Hepatocyte (in vitro differentiated cells): Measurements from ENCODE around the gene SGF29. TPM values are rescaled to one million over a fixed set of nuclear protein-coding genes. Genes with fewer than 3 reads are reported as not detected.

ENCODE experiments used
- DNase-seq: peaks from one replicate; pipeline ENCODE4 v3.0.0-alpha.2; 2016; ENCODE audit warnings: low spot score
- H2AFZ ChIP-seq: fragments of 200-600 bp; sonication (generic); 2 replicates; pipeline ENCODE4 v1.6.0; 2016; ENCODE audit warnings: antibody characterized with exemption, mild to moderate bottlenecking
- H3K27ac ChIP-seq: fragments of 200-600 bp; sonication (generic); 2 replicates; pipeline ENCODE4 v1.5.1; 2016; ENCODE audit warnings: mild to moderate bottlenecking
- H3K27me3 ChIP-seq: fragments of 200-600 bp; sonication (generic); 2 replicates; pipeline ENCODE4 v1.6.1; 2016
- H3K36me3 ChIP-seq: fragments of 200-600 bp; sonication (generic); replicated peaks from 2 replicates; pipeline ENCODE4 v1.5.1; 2016; ENCODE audit warnings: low read depth; ENCODE audit not compliant: insufficient read depth
- H3K4me1 ChIP-seq: fragments of 200-600 bp; sonication (generic); 2 replicates; pipeline ENCODE4 v1.5.1; 2016; ENCODE audit warnings: mild to moderate bottlenecking, moderate library complexity; ENCODE audit not compliant: insufficient read depth
- H3K4me2 ChIP-seq: fragments of 200-600 bp; sonication (generic); 2 replicates; pipeline ENCODE4 v1.6.0; 2016
- H3K4me3 ChIP-seq: fragments of 200-600 bp; sonication (generic); 2 replicates; pipeline ENCODE4 v1.5.1; 2016; ENCODE audit warnings: mild to moderate bottlenecking
- H3K79me2 ChIP-seq: fragments of 200-600 bp; sonication (generic); 2 replicates; pipeline ENCODE4 v1.6.0; 2017; ENCODE audit warnings: mild to moderate bottlenecking
- H3K9me2 ChIP-seq: fragments of 200-600 bp; sonication (generic); replicated peaks from 2 replicates; pipeline ENCODE4 v1.6.0; 2017; ENCODE audit warnings: mild to moderate bottlenecking; ENCODE audit not compliant: insufficient read depth
- H3K9me3 ChIP-seq: fragments of 200-600 bp; sonication (generic); 2 replicates; pipeline ENCODE4 v1.5.1; 2016; ENCODE audit warnings: low read depth, mild to moderate bottlenecking
- H4K20me1 ChIP-seq: fragments of 200-600 bp; sonication (generic); 2 replicates; pipeline ENCODE4 v1.6.0; 2016; ENCODE audit warnings: mild to moderate bottlenecking; ENCODE audit not compliant: insufficient read depth, poor library complexity, severe bottlenecking
- EZH2 ChIP-seq: fragments of 200-600 bp; sonication (generic); IDR thresholded peaks from 2 replicates; pipeline ENCODE4 v1.6.1; 2016; ENCODE audit warnings: antibody characterized with exemption, mild to moderate bottlenecking, borderline replicate concordance
- EZH2phosphoT487 ChIP-seq: fragments of 200-600 bp; sonication (generic); IDR thresholded peaks from one replicate; pipeline ENCODE4 v1.6.1; 2018; ENCODE audit warnings: antibody characterized with exemption, mild to moderate bottlenecking, low read depth, moderate library complexity; ENCODE audit not compliant: unreplicated experiment, severe bottlenecking
- WGBS: methylation state at CpG from one replicate; pipeline ENCODE4 v1.1.6; 2016; ENCODE audit warnings: low lambda C conversion rate; ENCODE audit errors: missing lambda C conversion rate; 5-methylcytosine and 5-hydroxymethylcytosine counted together
- polyA plus RNA-seq: library from polyadenylated mRNA; unstranded; fragments of >200 nt; fragmentation: Nextera tagmentation; extraction: Ambion mirVana; gene quantifications from 2 replicates; pipeline ENCODE4 v1.2.1, GENCODE V29; 2016
- total RNA-seq: library from RNA; depleted of rRNA; stranded (reverse); fragments of >200 nt; gene quantifications from 2 replicates; pipeline ENCODE4 v1.2.3, GENCODE V29; 2014
- TF ChIP-seq, protein P1 (sequence below): fragments of 200-600 bp; sonication (generic); IDR thresholded peaks from 2 replicates; pipeline ENCODE4 v1.5.1; 2016; ENCODE audit warnings: antibody characterized with exemption, mild to moderate bottlenecking; ENCODE audit not compliant: poor library complexity

The SGF29 gene
- total and polyA plus RNA-seq, 2 experiments from 2014 or later = 12.7 to 14.1 TPM

DNA sequence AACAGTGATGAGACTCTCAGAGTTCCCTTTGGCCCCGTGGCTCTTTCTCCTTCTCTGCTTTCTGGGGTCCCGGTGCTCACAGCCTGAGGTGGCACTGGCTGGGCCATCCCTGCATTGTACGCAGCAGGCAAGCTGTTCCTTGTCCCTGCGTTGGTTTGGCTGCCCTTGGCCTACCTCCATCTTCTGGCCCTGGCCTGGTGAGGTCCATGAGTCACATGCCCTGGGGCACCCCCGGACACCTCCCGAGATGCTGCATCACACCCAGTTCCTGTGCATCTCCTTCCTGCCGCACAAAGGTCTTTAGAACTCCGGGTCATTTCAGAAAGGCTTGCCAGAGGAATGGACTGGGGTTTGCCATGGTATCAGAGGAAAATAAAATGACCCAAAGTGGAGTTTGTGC, 33.7 kb downstream of the SGF29 start:
- Histone ChIP-seq H4K20me1 (no peaks in the 10 kb centered on the region), H3K4me3 (no peak overlapping the region), H3K36me3 (no peaks in the 10 kb centered on the region), H3K9me2 (no peaks in the 10 kb centered on the region), H3K27me3 (no peaks in the 10 kb centered on the region), H3K27ac (no peak overlapping the region), H2AFZ (no peak overlapping the region), H3K4me2 (no peak overlapping the region), H3K9me3 (no peaks in the 10 kb centered on the region), H3K4me1 (no peaks in the 10 kb centered on the region), H3K79me2 (no peaks in the 10 kb centered on the region)
- no peak for TF ChIP-seq EZH2
- TF ChIP-seq, protein P1, sequence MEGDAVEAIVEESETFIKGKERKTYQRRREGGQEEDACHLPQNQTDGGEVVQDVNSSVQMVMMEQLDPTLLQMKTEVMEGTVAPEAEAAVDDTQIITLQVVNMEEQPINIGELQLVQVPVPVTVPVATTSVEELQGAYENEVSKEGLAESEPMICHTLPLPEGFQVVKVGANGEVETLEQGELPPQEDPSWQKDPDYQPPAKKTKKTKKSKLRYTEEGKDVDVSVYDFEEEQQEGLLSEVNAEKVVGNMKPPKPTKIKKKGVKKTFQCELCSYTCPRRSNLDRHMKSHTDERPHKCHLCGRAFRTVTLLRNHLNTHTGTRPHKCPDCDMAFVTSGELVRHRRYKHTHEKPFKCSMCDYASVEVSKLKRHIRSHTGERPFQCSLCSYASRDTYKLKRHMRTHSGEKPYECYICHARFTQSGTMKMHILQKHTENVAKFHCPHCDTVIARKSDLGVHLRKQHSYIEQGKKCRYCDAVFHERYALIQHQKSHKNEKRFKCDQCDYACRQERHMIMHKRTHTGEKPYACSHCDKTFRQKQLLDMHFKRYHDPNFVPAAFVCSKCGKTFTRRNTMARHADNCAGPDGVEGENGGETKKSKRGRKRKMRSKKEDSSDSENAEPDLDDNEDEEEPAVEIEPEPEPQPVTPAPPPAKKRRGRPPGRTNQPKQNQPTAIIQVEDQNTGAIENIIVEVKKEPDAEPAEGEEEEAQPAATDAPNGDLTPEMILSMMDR = no peak
- no peak for TF ChIP-seq EZH2phosphoT487
- DNase-seq = no peak
- 85% methylated on average over 8 of the region's 8 CpGs for WGBS

DNA sequence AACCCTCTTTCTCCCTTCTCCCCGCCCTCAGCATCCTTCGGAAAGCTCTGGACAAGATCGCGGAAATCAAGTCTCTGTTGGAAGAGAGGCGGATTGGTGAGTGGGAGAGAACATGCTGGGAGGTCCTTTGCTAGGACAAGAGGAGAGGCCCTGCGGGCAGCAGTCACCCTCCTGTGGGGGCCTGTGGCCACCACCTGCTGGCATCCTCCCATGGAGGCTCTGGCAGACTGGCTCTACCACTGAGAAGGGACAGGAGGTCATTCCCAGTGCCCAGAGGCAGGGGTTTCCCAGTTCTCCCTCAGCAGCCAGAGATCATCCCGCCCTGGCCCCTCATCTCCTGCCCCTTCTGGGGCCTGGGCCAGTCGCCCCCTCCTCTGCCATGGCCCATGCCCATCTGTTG, 35.3 kb downstream of the SGF29 start:
- H3K27ac ChIP-seq = no peak overlapping the region
- no peak for DNase-seq
- H3K9me2 ChIP-seq = no peaks in the 10 kb centered on the region
- H3K27me3 ChIP-seq = no peaks in the 10 kb centered on the region
- no peaks in the 10 kb centered on the region for H3K79me2 ChIP-seq
- H3K9me3 ChIP-seq = no peaks in the 10 kb centered on the region
- no peak overlapping the region for H3K4me2 ChIP-seq
- no peak overlapping the region for H3K4me3 ChIP-seq
- no peak for TF ChIP-seq EZH2phosphoT487
- TF ChIP-seq EZH2 = no peak
- TF ChIP-seq, protein P1 = no peak
- H3K4me1 ChIP-seq = no peaks in the 10 kb centered on the region
- no peaks in the 10 kb centered on the region for H4K20me1 ChIP-seq
- WGBS = 98% methylated on average over 8 of the region's 8 CpGs
- H2AFZ ChIP-seq = no peak overlapping the region
- H3K36me3 ChIP-seq = no peaks in the 10 kb centered on the region

DNA sequence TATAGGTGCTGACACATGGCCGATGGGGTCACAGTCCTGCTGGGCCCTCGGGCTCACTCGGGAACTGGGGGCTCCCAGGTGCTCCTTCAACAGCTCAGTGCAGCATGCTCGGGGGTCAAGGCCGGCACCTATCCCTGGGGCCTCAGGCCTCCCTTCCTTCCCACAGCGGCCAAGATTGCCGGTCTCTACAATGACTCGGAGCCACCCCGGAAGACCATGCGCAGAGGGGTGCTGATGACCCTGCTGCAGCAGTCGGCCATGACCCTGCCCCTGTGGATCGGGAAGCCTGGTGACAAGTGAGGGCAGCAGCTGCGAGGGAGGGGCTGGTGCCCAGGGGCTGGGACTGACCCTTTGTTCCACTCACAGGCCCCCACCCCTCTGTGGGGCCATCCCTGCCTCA, 36.2 kb downstream of the SGF29 start:
- Histone ChIP-seq H3K79me2 (no peaks in the 10 kb centered on the region), H3K4me2 (no peak overlapping the region), H4K20me1 (no peaks in the 10 kb centered on the region), H3K27ac (no peak overlapping the region), H3K9me3 (no peaks in the 10 kb centered on the region), H3K4me3 (no peak overlapping the region), H2AFZ (no peak overlapping the region), H3K27me3 (no peaks in the 10 kb centered on the region), H3K9me2 (no peaks in the 10 kb centered on the region), H3K4me1 (no peaks in the 10 kb centered on the region), H3K36me3 (no peaks in the 10 kb centered on the region)
- TF ChIP-seq, protein P1 = no peak
- TF ChIP-seq EZH2 (no peak), EZH2phosphoT487 (no peak)
- DNase-seq = no peak
- 95% methylated on average over 13 of the region's 13 CpGs for WGBS
